Choroid plexus epithelial cell (primary cell): ENCODE data around the gene CREB3.

Source experiments
- DNase-seq: peaks from one replicate; pipeline ENCODE4 v3.0.0-alpha.2; 2010; ENCODE audit warnings: low read depth
- H3K4me3 ChIP-seq: 2 replicates; pipeline ENCODE4 v1.5.1; 2011; ENCODE audit warnings: low read depth, mild to moderate bottlenecking, control low read depth, low read length, moderate library complexity
- TF ChIP-seq, protein P1 (sequence below): conservative IDR thresholded peaks from 2 replicates; pipeline ENCODE4 v1.5.1; 2011; ENCODE audit warnings: low read depth, mild to moderate bottlenecking, control low read depth, inconsistent platforms, low read length, moderate library complexity

CREB3 gene

DNA sequence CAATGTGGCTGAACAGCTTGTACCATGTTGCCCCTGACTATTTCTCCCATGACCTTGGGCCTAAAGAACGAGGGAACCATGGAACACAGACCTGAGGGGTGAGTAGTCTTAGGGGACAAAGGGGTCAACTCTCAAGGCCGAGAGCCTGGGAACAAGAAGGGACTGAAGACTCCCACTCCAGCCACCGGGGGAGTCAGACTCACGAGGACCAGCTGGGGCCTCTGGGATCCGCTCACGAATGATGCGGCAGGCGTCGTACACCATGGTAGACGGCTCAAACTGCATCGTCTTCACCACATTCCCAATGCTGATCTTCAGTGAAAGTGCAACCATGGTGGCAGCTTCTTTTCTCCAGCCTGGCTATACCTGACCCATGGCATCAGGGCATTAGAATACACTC, 7.1 kb upstream of the CREB3 start:
- DNase-seq, result no peak
- H3K4me3 ChIP-seq, result no peak overlapping the region
- TF ChIP-seq, protein P1, sequence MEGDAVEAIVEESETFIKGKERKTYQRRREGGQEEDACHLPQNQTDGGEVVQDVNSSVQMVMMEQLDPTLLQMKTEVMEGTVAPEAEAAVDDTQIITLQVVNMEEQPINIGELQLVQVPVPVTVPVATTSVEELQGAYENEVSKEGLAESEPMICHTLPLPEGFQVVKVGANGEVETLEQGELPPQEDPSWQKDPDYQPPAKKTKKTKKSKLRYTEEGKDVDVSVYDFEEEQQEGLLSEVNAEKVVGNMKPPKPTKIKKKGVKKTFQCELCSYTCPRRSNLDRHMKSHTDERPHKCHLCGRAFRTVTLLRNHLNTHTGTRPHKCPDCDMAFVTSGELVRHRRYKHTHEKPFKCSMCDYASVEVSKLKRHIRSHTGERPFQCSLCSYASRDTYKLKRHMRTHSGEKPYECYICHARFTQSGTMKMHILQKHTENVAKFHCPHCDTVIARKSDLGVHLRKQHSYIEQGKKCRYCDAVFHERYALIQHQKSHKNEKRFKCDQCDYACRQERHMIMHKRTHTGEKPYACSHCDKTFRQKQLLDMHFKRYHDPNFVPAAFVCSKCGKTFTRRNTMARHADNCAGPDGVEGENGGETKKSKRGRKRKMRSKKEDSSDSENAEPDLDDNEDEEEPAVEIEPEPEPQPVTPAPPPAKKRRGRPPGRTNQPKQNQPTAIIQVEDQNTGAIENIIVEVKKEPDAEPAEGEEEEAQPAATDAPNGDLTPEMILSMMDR, result no peak

GRCh38 chr9:35726931-35727330, 5.5 kb upstream of the CREB3 start:
- DNase-seq, result peak; percentile 62
- TF ChIP-seq, protein P1, result no peak
- H3K4me3 ChIP-seq, result no peak overlapping the region

DNA sequence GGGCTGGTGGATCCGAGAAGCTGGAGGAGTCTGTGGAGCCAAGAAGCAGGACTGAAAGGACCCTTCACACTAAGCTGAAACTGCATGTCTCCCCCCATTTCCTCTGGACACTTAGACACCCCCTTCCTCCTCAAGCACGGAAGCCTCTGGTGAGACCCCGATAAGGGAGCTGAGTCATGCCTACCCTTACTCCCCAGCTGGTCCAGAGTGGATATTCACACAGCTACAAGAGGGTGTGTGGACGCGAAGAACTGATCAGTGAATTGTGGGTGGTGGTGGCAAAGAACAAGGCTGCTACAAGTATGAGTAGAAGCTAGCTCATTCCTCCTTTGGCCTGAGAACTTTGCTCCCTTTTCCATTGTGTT, 4.8 kb upstream of the CREB3 start:
- H3K4me3 ChIP-seq, result peak overlapping the region; percentile 46
- TF ChIP-seq, protein P1, result no peak
- DNase-seq, result no peak

DNA sequence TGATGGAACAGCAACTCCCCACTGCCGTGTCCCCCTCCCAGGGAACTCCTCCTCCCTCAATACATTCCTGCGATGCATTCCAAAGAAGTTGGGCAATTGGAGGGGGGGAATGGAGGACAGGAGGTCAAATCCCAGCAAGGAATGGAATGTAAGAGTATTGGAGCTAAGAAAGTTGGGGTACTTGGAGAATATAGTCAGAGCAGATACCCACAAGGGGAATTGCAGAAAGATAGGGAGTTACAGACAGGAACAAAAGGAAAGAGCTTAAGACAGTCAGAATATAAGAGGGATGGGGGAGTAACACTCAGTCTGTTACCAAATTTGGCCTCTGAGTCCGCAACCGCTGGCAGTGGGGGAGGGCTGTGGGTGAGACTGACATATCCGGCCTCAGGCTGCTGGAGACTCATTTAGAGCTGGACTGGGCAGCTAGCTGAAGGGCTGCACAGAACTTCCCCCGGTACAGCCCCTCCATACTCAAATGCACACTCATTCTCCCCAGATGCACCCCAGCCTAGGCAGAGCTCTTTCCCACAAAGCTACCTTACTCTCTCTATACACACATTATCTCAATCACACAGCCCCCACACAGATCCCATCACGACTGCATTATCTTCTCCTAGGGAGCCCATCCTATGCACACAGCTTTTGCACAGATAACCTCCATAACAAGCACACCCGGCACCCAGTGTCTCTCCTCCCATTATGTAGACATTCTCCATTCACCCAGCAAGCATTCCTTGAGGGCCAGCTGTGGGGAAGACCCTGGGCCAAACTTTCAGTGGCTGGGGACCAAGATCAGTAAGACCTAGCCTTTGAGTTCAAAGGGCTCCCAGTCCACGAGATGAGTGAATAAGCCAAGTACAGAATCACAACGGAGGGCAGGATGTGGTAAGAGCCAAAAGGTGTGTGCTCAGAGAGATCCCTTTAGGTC, 4.2 kb upstream of the CREB3 start:
- peak; percentile 87 for DNase-seq
- TF ChIP-seq, protein P1, result no peak
- peak overlapping the region; percentile 46 for H3K4me3 ChIP-seq

GRCh38 chr9:35729101-35729500, 3.4 kb upstream of the CREB3 start:
- peak overlapping the region; percentile 88 for H3K4me3 ChIP-seq
- TF ChIP-seq, protein P1, result no peak

DNA sequence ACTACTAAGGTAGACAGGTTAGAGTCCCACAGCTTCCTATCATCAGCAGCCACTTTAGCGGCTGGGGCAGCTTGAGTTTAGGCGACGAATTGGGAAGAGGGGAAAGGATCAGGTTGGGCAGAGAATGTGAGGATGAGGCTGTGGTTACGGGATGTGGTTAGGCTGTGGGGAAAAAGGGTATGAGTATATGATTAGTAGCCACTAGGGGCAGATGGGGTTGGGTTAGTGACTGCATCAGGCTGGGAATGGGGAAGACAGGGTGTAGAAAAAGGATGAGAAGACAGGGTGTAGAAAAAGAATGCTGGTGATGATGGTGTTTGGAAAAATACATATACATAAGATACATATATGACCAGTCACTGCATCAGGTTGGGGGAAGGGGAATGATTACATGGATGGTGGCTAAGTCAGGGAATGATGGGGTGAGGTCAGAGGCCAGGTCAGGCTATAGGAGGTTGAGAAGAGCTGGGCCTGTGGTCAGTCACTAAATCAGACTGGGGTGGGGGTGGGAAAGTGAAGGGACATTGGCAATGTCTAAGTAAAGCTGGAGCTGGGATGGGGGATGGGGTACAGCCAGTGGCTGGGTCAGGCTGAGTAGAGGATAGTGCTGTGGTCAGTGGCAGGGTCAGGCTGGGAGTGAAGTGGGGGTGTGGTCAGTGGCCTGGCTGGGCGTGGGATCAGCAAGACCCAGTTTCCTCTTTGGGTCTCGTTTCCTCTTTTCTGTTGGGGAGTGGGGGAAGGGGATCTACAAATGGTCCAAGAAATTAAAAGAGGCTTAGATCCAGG, 2.6 kb upstream of the CREB3 start:
- TF ChIP-seq, protein P1, result peak; percentile 74
- DNase-seq, result peak; percentile 79
- peak overlapping the region; percentile 88 for H3K4me3 ChIP-seq

More at GRCh38 chr9:35729101-35729500, 3.4 kb upstream of the CREB3 start:
- DNase-seq, result peak; percentile 29
